ENCODE measurements around the gene PABPN1L. TPM values are rescaled to one million over a fixed set of nuclear protein-coding genes. Genes with fewer than 3 reads are reported as not detected.

The PABPN1L gene
- polyA plus RNA-seq, 2 of the 4 experiments (the other 2 are of a cell fraction), result not detected

GRCh38 chr16:88842308-88842756 is 24.1 kb downstream of the PABPN1L start (continued):
- TF ChIP-seq HES2 (IDR thresholded peaks at IDR 0.05), result no peak

- CTCF ChIA-PET, result interaction anchor here (0.9 to 2.2 kb wide), 3 partner anchors 15 to 104 kb away, joined by 3 to 8 read pairs (median 4); partner anchors contain the start of genes GALNS and TRAPPC2L
Observed at GRCh38 chr16:88841521-88842307, 24.7 kb downstream of the PABPN1L start.

GRCh38 chr16:88840600-88841215 is 25.8 kb downstream of the PABPN1L start:
- ATAC-seq, result no peak
- Histone ChIP-seq H3K4me1 (no peaks in the 10 kb centered on the region), H3K4me3 (no peak overlapping the region), H3K9me3 (no peaks in the 10 kb centered on the region), H3K4me2 (no peak overlapping the region), H3K27ac (no peak overlapping the region)
- FAIRE-seq, result no peak
- CTCF ChIA-PET, result interaction anchor here (0.7 to 2.2 kb wide), 4 partner anchors 16 to 103 kb away, joined by 3 to 8 read pairs (median 4); partner anchors contain the start of genes GALNS and TRAPPC2L
- POLR2A ChIA-PET, result no interaction called here
- 95% methylated on average over 22 of the region's 30 CpGs for WGBS (ENCODE audit: missing lambda C conversion rate)
- no peak for DNase-seq (ENCODE audit: low read depth in 1 of 2, low spot score in 1 of 2)
- no peak for TF ChIP-seq CHD2 (IDR thresholded peaks at IDR 0.05; ENCODE audit: low read length, partially characterized antibody)
- no peak for TF ChIP-seq ELK1 (IDR thresholded peaks at IDR 0.05; ENCODE audit: low read depth, low read length)
- no peak for TF ChIP-seq KDM5A (IDR thresholded peaks at IDR 0.05)
- no peak for TF ChIP-seq CEBPB (IDR thresholded peaks at IDR 0.05)
- TF ChIP-seq ATOH8 (CRISPR knock-in tag; IDR thresholded peaks at IDR 0.05; ENCODE audit: low read depth), result no peak
- TF ChIP-seq RCOR1 (IDR thresholded peaks at IDR 0.05; ENCODE audit: low read depth, low read length), result no peak
- TF ChIP-seq EHF (CRISPR knock-in tag; IDR thresholded peaks at IDR 0.05), result no peak
- TF ChIP-seq EHMT2 (IDR thresholded peaks at IDR 0.05; ENCODE audit: low read depth), result no peak
- no peak for TF ChIP-seq TFCP2L1 (CRISPR knock-in tag; IDR thresholded peaks at IDR 0.05)
- no peak for TF ChIP-seq ZC3H11A (IDR thresholded peaks at IDR 0.05)
- no peak for TF ChIP-seq SMC3 (IDR thresholded peaks at IDR 0.05)
- TF ChIP-seq RNF2 (IDR thresholded peaks at IDR 0.05; ENCODE audit: borderline replicate concordance, low read depth), result no peak
- TF ChIP-seq MAX (IDR thresholded peaks at IDR 0.05), result no peak

More at GRCh38 chr16:88841521-88842307, 24.7 kb downstream of the PABPN1L start:
- FAIRE-seq (no peak), DNase-seq (ENCODE audit: low read depth in 1 of 2, low spot score in 1 of 2) (no peak), ATAC-seq (no peak)
- TF ChIP-seq ZSCAN20 (CRISPR knock-in tag; IDR thresholded peaks at IDR 0.05), result no peak
- no peak for TF ChIP-seq POLR2AphosphoS2 (conservative IDR thresholded peaks at IDR 0.05; ENCODE audit: low read length)
- no peak for TF ChIP-seq CHD2 (IDR thresholded peaks at IDR 0.05; ENCODE audit: low read length, partially characterized antibody)
- no peak for TF ChIP-seq HMGXB4 (CRISPR knock-in tag; IDR thresholded peaks at IDR 0.05; ENCODE audit: borderline replicate concordance)
- no peak for TF ChIP-seq SMC3 (IDR thresholded peaks at IDR 0.05)
- no peak for TF ChIP-seq BCL3 (IDR thresholded peaks at IDR 0.05)
- no peak for TF ChIP-seq ZC3H11A (IDR thresholded peaks at IDR 0.05)
- TF ChIP-seq KDM1A (IDR thresholded peaks at IDR 0.05; ENCODE audit: low read depth), result no peak
- TF ChIP-seq RNF2 (IDR thresholded peaks at IDR 0.05; ENCODE audit: borderline replicate concordance, low read depth), result no peak
- TF ChIP-seq ELK1 (IDR thresholded peaks at IDR 0.05; ENCODE audit: low read depth, low read length), result no peak
- no peak for TF ChIP-seq CBX8 (IDR thresholded peaks at IDR 0.05)
- TF ChIP-seq BHLHE40 (IDR thresholded peaks at IDR 0.05; ENCODE audit: low read depth, low read length), result no peak
- no peak for TF ChIP-seq ZFP36 (IDR thresholded peaks at IDR 0.05; ENCODE audit: borderline replicate concordance, partially characterized antibody)
- no peak for TF ChIP-seq JUN (IDR thresholded peaks at IDR 0.05)
- POLR2A ChIA-PET, result no interaction called here
- H3K9me3 ChIP-seq, result no peaks in the 10 kb centered on the region
- no peak overlapping the region for H3K27ac ChIP-seq
- H3K4me2 ChIP-seq, result no peak overlapping the region
- WGBS (ENCODE audit: missing lambda C conversion rate), result 91% methylated on average over 37 of the region's 40 CpGs
- no peaks in the 10 kb centered on the region for H3K4me1 ChIP-seq
- no peak overlapping the region for H3K4me3 ChIP-seq
